ENCODE results near the gene PCSK9. TPM values are rescaled to one million over a fixed set of nuclear protein-coding genes. Genes with fewer than 3 reads are reported as not detected.
A peak's percentile ranks its signal among the peaks of the same experiment; 100 is the strongest.

The PCSK9 gene
- total and polyA plus RNA-seq, 2 of the 13 experiments (the other 11 are each of a cell fraction or from before 2014, with no cell fraction given) = 33.3 to 80.5 TPM

GRCh38 chr1:55061706-55062321 is 22.5 kb downstream of the PCSK9 start (continued):
- no peak for TF ChIP-seq ZNF142 (CRISPR knock-in tag; IDR thresholded peaks at IDR 0.05)

- no peak for TF ChIP-seq NR0B2 (CRISPR knock-in tag; IDR thresholded peaks at IDR 0.05)
- TF ChIP-seq AGO2 (optimal IDR thresholded peaks at IDR 0.05; ENCODE audit: low read depth, low read length) = peak; percentile 26
- intact Hi-C loops (cut with micrococcal nuclease; ENCODE audit: unreplicated experiment) = no loop called here
- FAIRE-seq = no peak
- BruUV-seq (replicated peaks) = no TSS peak
- H3K27me3 ChIP-seq (ENCODE audit: control insufficient read depth in 1 of 2, insufficient read depth in 2 of 2, low read length in 2 of 2) = no peaks in the 10 kb centered on the region
- no peaks in the 10 kb centered on the region for H3K4me1 ChIP-seq (ENCODE audit: insufficient read depth, low read length)
- in situ Hi-C loops (cut with HindIII; ENCODE audit: extremely low pct_ligation_motif_present, low pct_unique_long_range_greater_than_20kb) = no loop called here
- H3K36me3 ChIP-seq (replicated peaks in 1 of 2; ENCODE audit: control insufficient read depth in 1 of 2, insufficient read depth in 2 of 2, low read length in 2 of 2) = peaks cover 9 to 55% of the 10 kb centered on the region in 2 experiments
- CTCF ChIA-PET (ENCODE audit: low intra/inter-chr PET ratio, low total read pairs) = no interaction called here
- H2AFZ ChIP-seq (ENCODE audit: low read length) = no peak overlapping the region
- WGBS (ENCODE audit: low lambda C conversion rate) = 93% methylated on average over 13 of the region's 29 CpGs
- peaks cover under 1% of the 10 kb centered on the region; the same call in 1 of the 2 replicates for H4K20me1 ChIP-seq (ENCODE audit: insufficient read depth, low read length)
- H3K9ac ChIP-seq (ENCODE audit: insufficient read depth, low read depth, low read length) = no peak overlapping the region
- no peak overlapping the region for H3K4me3 ChIP-seq (replicated peaks in 1 of 3; ENCODE audit: insufficient read depth in 1 of 3, low read depth in 2 of 3, low read length in 3 of 3)
- ATAC-seq = 0 out of 3 replicates have a peak, but pooled peaks have one; percentile 1
- H3K79me2 ChIP-seq (ENCODE audit: insufficient read depth, low read length) = no peaks in the 10 kb centered on the region
- H3K27ac ChIP-seq (ENCODE audit: extremely low read length, insufficient read depth, low read length) = no peak overlapping the region
- no peak overlapping the region for H3K4me2 ChIP-seq (ENCODE audit: low read depth, low read length)
- POLR2A ChIA-PET = no interaction called here
- no peaks in the 10 kb centered on the region for H3K9me3 ChIP-seq (ENCODE audit: low read length)
- no peak for DNase-seq (ENCODE audit: low spot score)
These were observed 23.6 kb downstream of the PCSK9 start for GRCh38 chr1:55062801-55063576.
